NT2/D1 (cell line): ENCODE results near the gene DNAJC12.
"Not testable (repeated sequence)": the region's sequence is repeated elsewhere in the genome, so short reads cannot be mapped to it uniquely, and the experiment has no call there.

Experiments
- DNase-seq: peaks from one replicate; pipeline ENCODE4 v3.0.0-alpha.2; 2011; ENCODE audit warnings: low read depth, low spot score
- H3K27me3 ChIP-seq: 2 replicates; pipeline ENCODE4 v1.6.0; 2011; ENCODE audit warnings: mild to moderate bottlenecking; ENCODE audit not compliant: insufficient read length, insufficient read depth
- H3K36me3 ChIP-seq: 2 replicates; pipeline ENCODE4 v1.6.1; 2011; ENCODE audit warnings: mild to moderate bottlenecking, low read length, mixed read lengths; ENCODE audit not compliant: insufficient read depth, insufficient read length
- H3K4me1 ChIP-seq: 2 replicates; pipeline ENCODE4 v1.5.1; 2011; ENCODE audit not compliant: insufficient read depth, insufficient read length
- H3K4me3 ChIP-seq: 2 replicates; pipeline ENCODE4 v1.5.1; 2011; ENCODE audit warnings: low read depth; ENCODE audit not compliant: insufficient read length
- H3K9ac ChIP-seq: 2 replicates; pipeline ENCODE4 v1.6.0; 2011; ENCODE audit warnings: low read depth; ENCODE audit not compliant: insufficient read length
- H3K9me3 ChIP-seq: 2 replicates; pipeline ENCODE4 v1.5.1; 2011; ENCODE audit warnings: mild to moderate bottlenecking, low read length; ENCODE audit not compliant: insufficient read depth
- SUZ12 ChIP-seq: IDR thresholded peaks from 2 replicates; pipeline ENCODE4 v1.6.1; 2011; ENCODE audit not compliant: insufficient read length, insufficient read depth; ENCODE audit errors: extremely low read depth
- YY1 ChIP-seq: IDR thresholded peaks from 2 replicates; pipeline ENCODE4 v1.6.1; 2011; ENCODE audit not compliant: insufficient read length, insufficient read depth
- ZNF274 ChIP-seq: IDR thresholded peaks from 2 replicates; pipeline ENCODE4 v1.6.1; 2011; ENCODE audit warnings: mild to moderate bottlenecking, low read depth, low read length

DNAJC12 gene

GRCh38 chr10:67780759-67781538, 57.0 kb downstream of the DNAJC12 start:
- no peaks in the 10 kb centered on the region for H3K9me3 ChIP-seq
- no peak for DNase-seq
- no peaks in the 10 kb centered on the region for H3K4me1 ChIP-seq
- no peaks in the 10 kb centered on the region for H3K27me3 ChIP-seq
- H3K36me3 ChIP-seq: no peaks in the 10 kb centered on the region
- TF ChIP-seq YY1 (no peak), ZNF274 (no peak), SUZ12 (no peak)
- no peak overlapping the region for H3K4me3 ChIP-seq
- H3K9ac ChIP-seq: no peak overlapping the region

DNA sequence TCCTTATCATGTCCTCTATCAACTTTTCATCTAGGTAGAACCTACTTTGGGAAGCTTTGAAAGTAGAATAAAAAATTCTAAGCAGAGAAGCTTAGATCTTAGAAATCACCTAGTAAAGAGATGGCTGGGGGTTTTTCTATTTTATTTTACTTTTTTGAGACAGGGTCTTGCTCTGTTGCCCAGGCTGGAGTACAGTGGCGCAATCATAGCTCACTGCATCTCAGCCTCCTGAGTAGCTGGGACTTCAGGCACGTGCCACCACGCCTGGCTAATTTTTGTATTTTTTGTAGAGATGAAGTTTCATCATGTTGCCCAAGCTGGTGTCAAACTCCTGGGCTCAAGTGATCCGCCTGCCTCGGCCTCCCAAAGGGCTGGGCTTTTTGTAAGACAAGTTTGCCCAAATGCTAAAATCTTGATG, 57.8 kb downstream of the DNAJC12 start:
- H3K4me3 ChIP-seq, H3K9me3 ChIP-seq, H3K9ac ChIP-seq, DNase-seq, H3K4me1 ChIP-seq, H3K36me3 ChIP-seq, H3K27me3 ChIP-seq: not testable (repeated sequence)

DNA sequence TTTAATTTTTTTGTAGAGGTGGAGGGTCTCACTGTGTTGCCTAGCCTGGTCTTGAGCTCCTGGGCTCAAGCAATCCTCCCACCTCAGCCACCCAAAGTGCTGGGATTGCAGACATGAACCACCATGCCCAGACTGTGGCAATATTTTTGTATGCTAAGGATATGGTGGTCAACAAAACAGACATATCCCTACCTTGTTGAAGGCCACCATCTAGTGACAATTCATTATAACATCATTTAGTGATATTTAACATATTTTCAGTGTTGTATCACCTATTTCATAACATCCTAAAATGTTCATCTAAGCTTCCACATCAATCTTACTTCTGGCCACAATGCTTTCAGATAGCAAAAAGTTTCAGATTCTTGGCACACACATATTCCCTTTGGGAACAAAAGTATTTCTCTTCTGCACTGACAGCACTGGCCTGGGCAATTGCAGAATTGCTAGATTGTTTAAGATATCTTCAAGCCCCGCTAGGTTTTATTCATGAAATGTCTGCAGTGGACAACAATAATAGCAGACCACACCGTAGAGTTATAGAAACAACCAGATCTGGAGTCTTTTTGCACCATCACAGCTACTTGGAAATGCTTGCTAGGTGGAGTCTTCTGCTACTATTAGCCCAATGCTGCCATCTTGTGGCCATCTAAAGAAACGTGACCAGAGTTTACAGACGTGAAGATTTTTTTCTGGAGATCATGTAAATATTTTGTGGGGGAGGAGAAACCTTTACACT, 58.4 kb downstream of the DNAJC12 start:
- H3K4me1 ChIP-seq: no peaks in the 10 kb centered on the region
- H3K27me3 ChIP-seq: no peaks in the 10 kb centered on the region
- no peaks in the 10 kb centered on the region for H3K9me3 ChIP-seq
- peak; percentile 69 for DNase-seq
- H3K36me3 ChIP-seq: no peaks in the 10 kb centered on the region
- no peak for TF ChIP-seq ZNF274
- no peak for TF ChIP-seq YY1
- TF ChIP-seq SUZ12: no peak
- no peak overlapping the region for H3K9ac ChIP-seq
- H3K4me3 ChIP-seq: no peak overlapping the region

DNA sequence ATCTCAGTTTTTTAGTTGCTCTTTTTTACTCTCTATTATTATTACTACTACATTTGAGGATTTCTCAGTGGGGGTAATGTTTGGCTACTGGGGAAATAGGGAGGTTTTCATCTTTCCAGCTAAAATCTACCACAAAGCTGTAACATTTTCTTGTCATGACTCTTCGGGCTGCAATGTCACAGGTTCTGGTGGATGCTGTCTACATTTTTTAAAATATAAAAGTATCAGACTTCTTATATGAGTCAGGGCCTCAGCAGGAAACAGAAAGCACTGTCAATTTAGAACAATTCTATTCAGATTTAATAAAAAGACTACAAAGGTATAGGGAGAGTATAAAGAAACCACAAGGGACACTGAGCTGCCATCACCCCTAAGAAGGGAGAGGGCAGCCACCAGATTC, 61.6 kb downstream of the DNAJC12 start:
- H3K9me3 ChIP-seq: no peaks in the 10 kb centered on the region
- no peak for DNase-seq

GRCh38 chr10:67775279-67775678, 62.7 kb downstream of the DNAJC12 start:
- no peak overlapping the region for H3K9ac ChIP-seq
- no peaks in the 10 kb centered on the region for H3K9me3 ChIP-seq
- TF ChIP-seq ZNF274 (no peak), SUZ12 (no peak), YY1 (no peak)
- H3K27me3 ChIP-seq: no peaks in the 10 kb centered on the region
- no peaks in the 10 kb centered on the region for H3K36me3 ChIP-seq
- no peak overlapping the region for H3K4me3 ChIP-seq
- no peaks in the 10 kb centered on the region for H3K4me1 ChIP-seq
- no peak for DNase-seq

More for the DNA sequence above, 61.6 kb downstream of the DNAJC12 start:
- TF ChIP-seq YY1 (no peak), SUZ12 (no peak), ZNF274 (no peak)
- H3K4me3 ChIP-seq: no peak overlapping the region
- no peaks in the 10 kb centered on the region for H3K36me3 ChIP-seq
- H3K4me1 ChIP-seq: no peaks in the 10 kb centered on the region
- no peaks in the 10 kb centered on the region for H3K27me3 ChIP-seq
- H3K9ac ChIP-seq: no peak overlapping the region

DNA sequence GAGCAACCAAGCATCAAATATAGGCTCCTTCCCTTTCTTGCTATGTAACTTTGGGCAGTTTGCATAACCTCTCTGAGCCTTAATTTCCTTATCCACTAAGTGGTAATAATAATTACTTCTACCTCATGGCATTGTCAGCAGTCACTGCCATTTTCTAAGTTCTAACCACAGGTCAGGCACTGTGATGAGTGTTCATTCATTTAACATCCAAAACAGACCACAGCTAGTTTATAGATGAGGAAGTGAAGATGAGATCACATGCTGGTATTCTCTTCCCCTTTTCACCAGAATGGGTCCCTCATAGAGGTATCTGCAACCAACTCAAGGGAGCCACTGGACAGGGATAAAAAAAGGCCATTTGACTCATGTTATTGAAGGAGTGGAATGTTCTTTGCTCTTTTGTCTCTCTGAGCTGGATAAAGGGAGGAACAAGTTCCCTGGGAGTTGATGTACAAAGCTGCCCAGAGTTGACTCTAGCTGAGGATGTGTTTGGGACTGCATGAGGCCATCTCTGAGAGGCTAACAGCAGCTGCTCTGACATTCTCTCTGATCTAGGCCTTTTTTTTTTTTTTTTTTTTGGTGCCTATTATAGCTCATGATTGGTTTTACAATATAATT, 65.0 kb downstream of the DNAJC12 start:
- Histone ChIP-seq H3K4me3 (no peak overlapping the region), H3K4me1 (no peaks in the 10 kb centered on the region), H3K27me3 (no peaks in the 10 kb centered on the region), H3K9me3 (no peaks in the 10 kb centered on the region), H3K9ac (no peak overlapping the region), H3K36me3 (no peaks in the 10 kb centered on the region)
- TF ChIP-seq ZNF274: no peak
- no peak for TF ChIP-seq YY1
- TF ChIP-seq SUZ12: no peak
- DNase-seq: no peak

DNA sequence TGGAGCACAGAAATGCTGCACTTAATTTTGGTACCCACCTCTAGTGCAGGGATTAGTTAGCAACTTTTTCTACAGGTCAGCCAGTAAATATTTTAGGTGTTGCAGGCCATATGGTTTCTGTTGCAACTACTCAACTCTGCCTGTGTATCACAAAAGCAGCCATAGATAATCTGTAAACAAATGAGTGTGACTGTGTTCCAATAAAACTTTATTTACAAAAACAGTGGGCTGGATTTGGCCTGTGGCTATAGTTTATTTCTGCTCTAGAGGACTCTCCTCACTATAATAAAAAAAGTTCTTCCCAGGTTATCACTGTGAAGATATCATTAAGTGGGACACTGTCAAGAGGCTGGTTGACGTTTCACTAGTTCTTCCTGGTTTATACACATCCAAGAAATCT, 65.8 kb downstream of the DNAJC12 start:
- Histone ChIP-seq H3K9me3 (no peaks in the 10 kb centered on the region), H3K4me1 (no peaks in the 10 kb centered on the region), H3K9ac (no peak overlapping the region), H3K4me3 (no peak overlapping the region), H3K27me3 (no peaks in the 10 kb centered on the region), H3K36me3 (no peaks in the 10 kb centered on the region)
- TF ChIP-seq YY1: no peak
- TF ChIP-seq ZNF274: no peak
- no peak for TF ChIP-seq SUZ12
- no peak for DNase-seq
